MCF 10A (cell line): ENCODE data around the gene KCNC4. TPM values are rescaled to one million over a fixed set of nuclear protein-coding genes. Genes with fewer than 3 reads are reported as not detected.

Experiments used
- BruUV-seq: library from RNA; stranded (reverse); fragments of 400-500 nt; replicated peaks from 2 replicates; lab custom pipeline; 2021; lab: Mats Ljungman, UMichigan
- CTCF ChIA-PET: fragments of 300-600 bp; sonication (Branson Sonifier 250); formaldehyde crosslinking; extraction: SDS; loops from one replicate; lab custom pipeline; 2021; ENCODE audit warnings: antibody characterized with exemption, inconsistent platforms; lab: Yijun Ruan, JAX
- POLR2A ChIA-PET: fragments of 300-600, 350-650 bp; sonication (Branson Sonifier 250); formaldehyde crosslinking; extraction: SDS; loops from one replicate; lab custom pipeline; 2020; ENCODE audit warnings: antibody characterized with exemption, inconsistent platforms; lab: Yijun Ruan, JAX
- DNase-seq: peaks from one replicate; pipeline ENCODE4 v3.0.0-alpha.2; 2018; ENCODE audit not compliant: unreplicated experiment
- H3K27ac Mint-ChIP-seq: one replicate; pipeline ENCODE4 v1.8.0; 2022; ENCODE audit warnings: mild to moderate bottlenecking, low read depth, mixed read lengths; ENCODE audit not compliant: unreplicated experiment
- H3K27me3 Mint-ChIP-seq: one replicate; pipeline ENCODE4 v1.8.0; 2022; ENCODE audit warnings: mixed read lengths; ENCODE audit not compliant: insufficient read depth, unreplicated experiment
- H3K36me3 Mint-ChIP-seq: one replicate; pipeline ENCODE4 v1.8.0; 2022; ENCODE audit warnings: mild to moderate bottlenecking, moderate library complexity, mixed read lengths; ENCODE audit not compliant: insufficient read depth, unreplicated experiment
- H3K4me1 Mint-ChIP-seq: one replicate; pipeline ENCODE4 v1.8.0; 2022; ENCODE audit warnings: mixed read lengths; ENCODE audit not compliant: insufficient read depth, unreplicated experiment
- H3K4me3 Mint-ChIP-seq: one replicate; pipeline ENCODE4 v1.8.0; 2022; ENCODE audit warnings: mild to moderate bottlenecking, moderate library complexity, mixed read lengths; ENCODE audit not compliant: unreplicated experiment
- H3K9me3 Mint-ChIP-seq: one replicate; pipeline ENCODE4 v1.8.0; 2022; ENCODE audit warnings: mixed read lengths; ENCODE audit not compliant: unreplicated experiment
- intact Hi-C: fragments of 100-400 bp; cut with micrococcal nuclease; formaldehyde crosslinking; loops from 2 replicates; pipeline ENCODE4 v1.14.1; 2022
- total RNA-seq: library from RNA; stranded (reverse); gene quantifications from 2 replicates; pipeline ENCODE4 v1.2.3, GENCODE V29; 2022
- TF ChIP-seq, protein P1 (sequence below): fragments of 200-600 bp; IDR thresholded peaks from one replicate; pipeline ENCODE4 v1.8.0; 2022; ENCODE audit warnings: antibody characterized with exemption, mild to moderate bottlenecking; ENCODE audit not compliant: unreplicated experiment

The KCNC4 gene
- total RNA-seq, 1 experiment from 2014 or later: 1.3 TPM

DNA sequence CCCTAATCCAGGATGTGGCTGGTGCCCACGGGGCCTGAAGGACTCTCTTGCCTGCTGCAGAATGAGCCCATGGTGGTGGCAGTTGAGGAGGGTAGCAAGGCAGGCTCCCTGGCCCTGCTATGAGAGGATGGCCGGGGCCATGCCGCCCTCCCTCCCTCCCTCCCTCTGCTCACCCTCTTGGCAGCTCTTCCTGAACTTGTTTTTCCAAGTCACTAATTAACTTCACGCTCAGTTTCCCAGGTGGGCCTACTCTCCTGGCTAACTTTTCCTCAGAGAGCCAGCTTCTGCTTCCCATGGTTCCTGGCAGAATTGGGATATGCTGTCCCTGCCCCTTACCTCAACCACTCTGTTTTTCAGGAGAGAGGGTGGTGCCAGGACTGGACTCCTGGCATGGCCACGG lies 10.2 kb downstream of the KCNC4 start:
- H3K27me3 Mint-ChIP-seq: no peaks in the 10 kb centered on the region
- ChIA-PET POLR2A (no interaction called here), CTCF (interaction anchor here (0.5 to 2.4 kb wide), 4 partner anchors 9 to 24 kb away, joined by 3 to 18 read pairs (median 5); no protein-coding TSS in a partner anchor)

DNA sequence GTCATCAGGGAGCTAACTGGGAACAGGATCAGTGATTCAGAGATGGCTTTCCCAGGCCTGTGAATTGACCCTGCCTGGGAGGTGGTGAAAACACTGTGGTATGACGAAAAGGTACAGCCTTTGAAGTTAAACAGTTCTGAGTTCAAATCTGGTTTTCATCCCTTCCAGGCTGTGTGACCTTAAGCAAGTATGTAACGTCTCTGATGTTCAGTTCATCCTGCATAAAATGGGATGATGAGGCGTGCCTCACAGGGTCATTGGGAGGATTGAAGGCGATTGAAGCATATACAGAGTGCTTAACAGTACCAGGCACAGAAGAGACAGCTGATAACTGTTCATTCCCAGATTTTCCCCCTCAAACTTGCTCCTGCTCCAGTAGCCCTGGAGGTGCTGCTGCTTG lies 11.0 kb downstream of the KCNC4 start:
- no peak for DNase-seq
- no peaks in the 10 kb centered on the region for H3K36me3 Mint-ChIP-seq
- no peak overlapping the region for H3K27ac Mint-ChIP-seq
- intact Hi-C loops: no loop called here
- no peaks in the 10 kb centered on the region for H3K4me1 Mint-ChIP-seq
- H3K9me3 Mint-ChIP-seq: no peaks in the 10 kb centered on the region
- TF ChIP-seq, protein P1, sequence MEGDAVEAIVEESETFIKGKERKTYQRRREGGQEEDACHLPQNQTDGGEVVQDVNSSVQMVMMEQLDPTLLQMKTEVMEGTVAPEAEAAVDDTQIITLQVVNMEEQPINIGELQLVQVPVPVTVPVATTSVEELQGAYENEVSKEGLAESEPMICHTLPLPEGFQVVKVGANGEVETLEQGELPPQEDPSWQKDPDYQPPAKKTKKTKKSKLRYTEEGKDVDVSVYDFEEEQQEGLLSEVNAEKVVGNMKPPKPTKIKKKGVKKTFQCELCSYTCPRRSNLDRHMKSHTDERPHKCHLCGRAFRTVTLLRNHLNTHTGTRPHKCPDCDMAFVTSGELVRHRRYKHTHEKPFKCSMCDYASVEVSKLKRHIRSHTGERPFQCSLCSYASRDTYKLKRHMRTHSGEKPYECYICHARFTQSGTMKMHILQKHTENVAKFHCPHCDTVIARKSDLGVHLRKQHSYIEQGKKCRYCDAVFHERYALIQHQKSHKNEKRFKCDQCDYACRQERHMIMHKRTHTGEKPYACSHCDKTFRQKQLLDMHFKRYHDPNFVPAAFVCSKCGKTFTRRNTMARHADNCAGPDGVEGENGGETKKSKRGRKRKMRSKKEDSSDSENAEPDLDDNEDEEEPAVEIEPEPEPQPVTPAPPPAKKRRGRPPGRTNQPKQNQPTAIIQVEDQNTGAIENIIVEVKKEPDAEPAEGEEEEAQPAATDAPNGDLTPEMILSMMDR: no peak
- H3K4me3 Mint-ChIP-seq: no peak overlapping the region
- ChIA-PET POLR2A (no interaction called here), CTCF (interaction anchor here (2.4 kb wide), 1 partner anchor 13 kb away, joined by 18 read pairs; no protein-coding TSS in a partner anchor)
- H3K27me3 Mint-ChIP-seq: no peaks in the 10 kb centered on the region
- no TSS peak for BruUV-seq

More for the DNA sequence above, 10.2 kb downstream of the KCNC4 start:
- H3K4me3 Mint-ChIP-seq: no peak overlapping the region
- H3K36me3 Mint-ChIP-seq: no peaks in the 10 kb centered on the region
- no peak for DNase-seq
- no peak overlapping the region for H3K27ac Mint-ChIP-seq
- BruUV-seq: no TSS peak
- H3K4me1 Mint-ChIP-seq: no peaks in the 10 kb centered on the region
- TF ChIP-seq, protein P1: no peak
- intact Hi-C loops: no loop called here
- no peaks in the 10 kb centered on the region for H3K9me3 Mint-ChIP-seq

DNA sequence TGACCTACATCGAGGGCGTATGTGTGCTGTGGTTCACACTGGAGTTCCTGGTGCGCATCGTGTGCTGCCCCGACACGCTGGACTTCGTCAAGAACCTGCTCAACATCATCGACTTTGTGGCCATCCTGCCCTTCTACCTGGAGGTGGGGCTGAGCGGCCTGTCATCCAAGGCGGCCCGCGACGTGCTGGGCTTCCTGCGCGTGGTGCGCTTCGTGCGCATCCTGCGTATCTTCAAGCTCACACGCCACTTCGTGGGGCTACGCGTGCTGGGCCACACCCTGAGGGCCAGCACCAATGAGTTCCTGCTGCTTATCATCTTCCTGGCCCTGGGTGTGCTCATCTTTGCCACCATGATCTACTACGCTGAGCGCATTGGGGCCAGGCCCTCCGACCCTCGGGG lies 13.0 kb downstream of the KCNC4 start:
- no peaks in the 10 kb centered on the region for H3K27me3 Mint-ChIP-seq
- H3K27ac Mint-ChIP-seq: no peak overlapping the region
- no peak overlapping the region for H3K4me3 Mint-ChIP-seq
- intact Hi-C loops: no loop called here
- no peak for DNase-seq
- TF ChIP-seq, protein P1: no peak
- BruUV-seq: no TSS peak
- no peaks in the 10 kb centered on the region for H3K4me1 Mint-ChIP-seq
- POLR2A ChIA-PET: no interaction called here
- H3K9me3 Mint-ChIP-seq: no peaks in the 10 kb centered on the region
- no peaks in the 10 kb centered on the region for H3K36me3 Mint-ChIP-seq
- CTCF ChIA-PET: interaction anchor here (1.0 to 1.4 kb wide), 2 partner anchors 16 to 81 kb away, joined by 4 to 6 read pairs; no protein-coding TSS in a partner anchor

DNA sequence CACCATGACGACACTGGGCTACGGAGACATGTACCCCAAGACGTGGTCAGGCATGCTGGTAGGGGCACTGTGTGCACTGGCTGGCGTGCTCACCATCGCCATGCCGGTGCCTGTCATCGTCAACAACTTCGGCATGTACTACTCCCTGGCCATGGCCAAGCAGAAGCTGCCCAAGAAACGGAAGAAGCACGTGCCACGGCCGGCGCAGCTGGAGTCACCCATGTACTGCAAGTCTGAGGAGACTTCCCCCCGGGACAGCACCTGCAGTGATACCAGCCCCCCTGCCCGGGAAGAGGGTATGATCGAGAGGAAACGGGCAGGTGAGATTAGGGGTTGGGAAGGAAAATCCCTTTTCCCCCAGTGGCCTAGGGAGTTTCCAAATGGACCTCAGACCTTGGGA lies 13.5 kb downstream of the KCNC4 start:
- TF ChIP-seq, protein P1: no peak
- no peak overlapping the region for H3K4me3 Mint-ChIP-seq
- no peak for DNase-seq
- POLR2A ChIA-PET: no interaction called here
- no peak overlapping the region for H3K27ac Mint-ChIP-seq
- H3K4me1 Mint-ChIP-seq: peaks cover under 1% of the 10 kb centered on the region
- intact Hi-C loops: no loop called here
- CTCF ChIA-PET: interaction anchor here (1.7 to 1.8 kb wide), 3 partner anchors 15 to 89 kb away, joined by 8 to 10 read pairs (median 10); no protein-coding TSS in a partner anchor
- H3K36me3 Mint-ChIP-seq: no peaks in the 10 kb centered on the region
- BruUV-seq: no TSS peak
- no peaks in the 10 kb centered on the region for H3K27me3 Mint-ChIP-seq
- H3K9me3 Mint-ChIP-seq: no peaks in the 10 kb centered on the region
